HG03175 (cell line): ENCODE results near the gene COL13A1.

Experiments used
- ATAC-seq: cut with Tn5 transposase; IDR thresholded peaks from one replicate; pipeline ENCODE4 v1.9.1; 2021; ENCODE audit warnings: mild to moderate bottlenecking, moderate library complexity; ENCODE audit not compliant: unreplicated experiment

The COL13A1 gene

DNA sequence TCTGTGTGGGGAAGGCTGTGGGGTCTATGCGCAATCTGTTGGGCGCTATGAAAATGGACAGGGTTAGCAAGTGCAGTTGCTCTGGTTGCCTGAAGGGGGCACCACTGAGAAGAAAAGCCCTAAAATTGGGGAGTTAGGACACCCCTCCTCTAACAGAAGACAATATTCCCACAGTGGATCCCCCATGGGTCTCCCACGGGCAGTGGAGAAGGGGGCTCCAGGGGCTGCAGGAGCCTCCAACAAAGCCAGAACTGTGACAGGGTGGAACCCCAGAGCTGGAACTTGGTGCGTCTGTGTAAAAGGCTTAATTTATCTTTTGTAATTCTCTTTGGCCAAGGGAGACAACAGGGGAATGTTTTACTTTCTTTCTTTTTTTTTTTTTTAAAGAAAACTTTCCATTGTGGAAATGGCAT lies 12.5 kb upstream of the COL13A1 start:
- ATAC-seq, result no peak

DNA sequence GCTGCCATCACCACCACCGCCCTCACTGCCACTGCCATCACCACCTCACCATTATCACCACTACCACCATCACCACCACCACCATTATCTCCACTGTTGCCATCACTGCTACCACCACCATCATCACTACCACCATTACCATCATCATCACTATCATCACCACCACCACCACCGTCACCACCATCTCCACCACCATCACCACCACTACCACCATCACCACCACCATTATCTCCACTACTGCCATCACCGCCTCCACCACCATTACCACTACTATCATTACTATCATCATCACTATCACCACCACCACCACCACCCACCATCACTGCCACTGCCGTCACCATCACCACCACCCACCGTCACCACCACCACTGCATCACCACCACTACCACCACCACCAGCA lies 9.9 kb upstream of the COL13A1 start:
- no peak for ATAC-seq

DNA sequence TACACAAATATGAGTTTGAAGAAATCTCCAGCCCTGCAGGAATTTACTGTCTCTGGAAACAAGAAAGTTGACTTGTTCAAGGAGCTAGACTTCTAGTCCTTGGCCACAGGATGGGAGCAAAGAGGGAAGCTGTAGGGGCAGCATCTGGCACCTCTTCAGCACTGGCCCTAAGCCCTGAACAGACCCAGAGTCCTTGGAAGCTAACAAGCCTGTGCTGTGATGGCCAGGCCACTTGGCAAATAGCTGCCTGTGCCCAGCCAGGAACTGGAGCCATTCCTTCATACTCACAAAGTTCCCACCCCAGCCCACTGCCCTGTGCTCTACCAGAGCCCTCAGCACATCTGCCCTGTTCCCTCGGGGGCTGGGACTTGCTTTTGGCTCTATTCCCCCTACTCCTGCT lies 9.4 kb upstream of the COL13A1 start:
- ATAC-seq, result no peak

- no peak for ATAC-seq
Observed at GRCh38 chr10:69794673-69795072, 7.0 kb upstream of the COL13A1 start.

GRCh38 chr10:69795242-69795934 lies 6.3 kb upstream of the COL13A1 start:
- no peak for ATAC-seq

GRCh38 chr10:69797959-69798358 lies 3.7 kb upstream of the COL13A1 start:
- ATAC-seq, result no peak

GRCh38 chr10:69800109-69800508 lies 1.6 kb upstream of the COL13A1 start:
- ATAC-seq, result no peak

- no peak for ATAC-seq
Observed at GRCh38 chr10:69800665-69801064, 1.0 kb upstream of the COL13A1 start.

DNA sequence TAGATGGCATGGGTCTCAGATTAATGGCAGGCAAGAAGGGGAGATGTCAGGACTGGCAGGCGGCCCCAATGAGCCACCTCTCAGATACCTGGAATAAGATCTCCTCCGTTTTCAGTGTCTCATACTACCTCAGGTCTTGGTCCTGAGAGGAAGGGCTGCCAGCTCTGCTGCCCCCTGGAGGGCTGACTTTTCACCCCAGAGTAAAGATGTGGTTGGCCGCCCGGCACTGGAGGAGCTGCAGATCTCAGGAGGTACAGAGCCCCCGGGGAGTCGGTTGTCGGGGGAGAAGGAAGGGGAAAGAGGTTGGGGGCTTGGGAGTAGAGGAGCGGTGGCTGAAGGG lies 642 bp upstream of the COL13A1 start:
- no peak for ATAC-seq

DNA sequence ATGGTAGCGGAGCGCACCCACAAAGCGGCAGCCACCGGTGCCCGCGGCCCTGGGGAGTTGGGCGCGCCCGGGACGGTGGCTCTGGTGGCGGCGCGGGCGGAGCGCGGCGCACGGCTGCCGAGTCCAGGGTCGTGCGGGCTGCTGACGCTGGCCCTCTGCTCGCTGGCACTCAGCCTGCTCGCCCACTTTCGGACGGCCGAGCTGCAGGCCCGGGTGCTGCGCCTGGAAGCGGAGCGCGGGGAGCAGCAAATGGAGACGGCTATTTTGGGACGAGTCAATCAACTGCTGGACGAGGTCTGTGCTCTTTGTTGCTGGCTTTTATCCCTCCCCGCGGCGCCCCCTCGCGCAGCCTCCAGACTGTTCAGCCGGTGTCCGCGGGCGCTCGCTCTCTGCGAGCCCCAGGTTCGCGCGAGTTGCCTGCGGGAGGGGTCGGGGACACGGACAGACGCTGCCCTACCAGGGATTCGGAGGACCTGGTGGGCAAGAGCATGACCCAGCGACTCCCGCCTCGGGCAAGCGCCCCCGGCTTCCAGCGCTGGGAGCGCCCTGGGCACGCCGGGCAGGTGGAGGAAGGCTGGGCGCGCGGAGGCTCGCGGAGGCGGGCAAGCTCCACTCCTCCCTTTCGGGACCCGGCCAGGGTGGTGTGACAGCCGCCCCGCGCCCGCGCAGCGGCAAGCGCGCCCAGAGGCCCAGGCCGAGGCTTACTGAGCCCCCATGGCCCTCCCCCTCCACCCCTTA lies 887 bp downstream of the COL13A1 start:
- ATAC-seq, result no peak

GRCh38 chr10:69803809-69804208 lies 2.1 kb downstream of the COL13A1 start:
- ATAC-seq, result no peak

- ATAC-seq, result no peak
Observed at GRCh38 chr10:69804775-69805174, 3.1 kb downstream of the COL13A1 start.

- no peak for ATAC-seq
Observed at GRCh38 chr10:69807122-69807521, 5.4 kb downstream of the COL13A1 start.

DNA sequence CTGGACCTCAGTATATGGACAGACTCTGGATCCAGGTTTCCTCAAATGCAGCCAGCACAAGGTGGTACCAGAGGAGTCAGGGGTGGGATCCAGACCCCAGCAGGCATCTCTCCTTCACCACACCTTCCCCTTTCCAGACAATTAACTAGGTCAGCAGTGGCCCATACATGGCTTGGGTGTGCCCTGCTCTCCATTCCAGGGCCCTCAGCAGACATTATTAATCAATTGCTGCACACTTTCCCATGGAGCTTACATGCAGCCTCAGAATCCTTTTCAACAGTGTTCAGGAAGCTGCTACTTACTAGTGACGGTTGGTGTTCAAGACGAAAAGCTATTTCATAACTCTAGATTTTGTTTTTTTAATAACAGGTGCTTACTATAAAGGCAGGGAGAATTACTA lies 6.0 kb downstream of the COL13A1 start:
- ATAC-seq, result no peak

DNA sequence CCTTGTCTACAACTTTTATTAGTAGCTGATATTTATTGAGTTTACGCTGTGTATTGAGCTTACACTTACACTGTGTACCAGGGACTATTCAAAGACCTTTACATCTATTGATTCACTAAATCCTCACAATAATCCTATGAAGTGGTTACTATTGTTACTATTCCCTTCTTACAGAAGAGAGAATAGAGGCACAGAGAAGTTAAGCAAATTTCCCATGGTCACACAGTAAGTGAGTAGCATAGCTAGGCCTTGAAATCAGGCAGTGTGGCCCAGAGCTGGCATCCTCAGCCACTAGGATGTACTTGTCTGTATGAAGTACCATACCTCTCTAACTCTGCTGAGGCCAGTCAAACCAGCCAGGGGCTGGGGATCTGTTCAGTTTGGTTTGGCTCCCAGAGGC lies 7.6 kb downstream of the COL13A1 start:
- ATAC-seq, result no peak

GRCh38 chr10:69810097-69810496 lies 8.4 kb downstream of the COL13A1 start:
- ATAC-seq, result no peak

GRCh38 chr10:69810675-69811397 lies 9.1 kb downstream of the COL13A1 start:
- ATAC-seq, result no peak

- no peak for ATAC-seq
Observed at GRCh38 chr10:69813632-69814031, 11.9 kb downstream of the COL13A1 start.

GRCh38 chr10:69814251-69814650 lies 12.5 kb downstream of the COL13A1 start:
- ATAC-seq, result no peak

GRCh38 chr10:69815104-69815503 lies 13.4 kb downstream of the COL13A1 start:
- no peak for ATAC-seq

GRCh38 chr10:69816521-69816920 lies 14.8 kb downstream of the COL13A1 start:
- ATAC-seq, result no peak

- no peak for ATAC-seq
Observed at GRCh38 chr10:69817078-69817581, 15.4 kb downstream of the COL13A1 start.
